WTC11 (cell line): ENCODE measurements around the gene KIF5C. TPM values are rescaled to one million over a fixed set of nuclear protein-coding genes. Genes with fewer than 3 reads are reported as not detected.

Experiments used
- ATAC-seq: fragments of 200-7000 bp; cut with Tn5 transposase; 2 replicates; pipeline ENCODE4 v1.10.0; 2021; ENCODE audit warnings: mild to moderate bottlenecking, moderate library complexity
- CTCF ChIA-PET: fragments of 300-600 bp; sonication (Branson Sonifier 250); formaldehyde crosslinking; loops from one replicate; lab custom pipeline; 2021; ENCODE audit warnings: antibody characterized with exemption; lab: Charles Lee
- POLR2A ChIA-PET: fragments of 350-600 bp; sonication (Branson Sonifier 250); formaldehyde crosslinking; loops from one replicate; lab custom pipeline; 2021; ENCODE audit warnings: antibody characterized with exemption; lab: Charles Lee
- DNase-seq: peaks from one replicate; pipeline ENCODE4 v3.0.0; 2021; ENCODE audit warnings: low spot score
- H3K27ac Mint-ChIP-seq: 2 replicates; pipeline ENCODE4 v1.8.0; 2021; ENCODE audit warnings: mixed read lengths
- H3K27me3 Mint-ChIP-seq: 2 replicates; pipeline ENCODE4 v1.8.0; 2021; ENCODE audit warnings: low read depth, mild to moderate bottlenecking, moderate library complexity, mixed read lengths
- H3K36me3 Mint-ChIP-seq: 2 replicates; pipeline ENCODE4 v1.8.0; 2021; ENCODE audit warnings: mixed read lengths
- H3K4me1 Mint-ChIP-seq: 2 replicates; pipeline ENCODE4 v1.8.0; 2022; ENCODE audit warnings: mixed read lengths
- H3K4me3 Mint-ChIP-seq: 2 replicates; pipeline ENCODE4 v1.8.0; 2021; ENCODE audit warnings: mild to moderate bottlenecking, moderate library complexity, mixed read lengths
- H3K9me3 Mint-ChIP-seq: 2 replicates; pipeline ENCODE4 v1.8.0; 2021; ENCODE audit warnings: mixed read lengths
- AFF4 ChIP-seq: sonication (generic); formaldehyde crosslinking; IDR thresholded peaks from 2 replicates; pipeline ENCODE4 v1.8.1; 2023; ENCODE audit warnings: mild to moderate bottlenecking, missing genetic modification reagents, borderline replicate concordance
- ATF2 ChIP-seq: sonication (generic); formaldehyde crosslinking; IDR thresholded peaks from 2 replicates; pipeline ENCODE4 v1.8.1; 2022; ENCODE audit warnings: low read depth, missing genetic modification reagents, borderline replicate concordance
- CBFB ChIP-seq: sonication (generic); formaldehyde crosslinking; IDR thresholded peaks from 2 replicates; pipeline ENCODE4 v1.8.1; 2022; ENCODE audit warnings: mild to moderate bottlenecking, low read depth, missing genetic modification reagents
- CREM ChIP-seq: sonication (generic); formaldehyde crosslinking; IDR thresholded peaks from 2 replicates; pipeline ENCODE4 v1.8.1; 2022; ENCODE audit warnings: mild to moderate bottlenecking, missing genetic modification reagents, moderate library complexity
- E2F4 ChIP-seq: sonication (generic); formaldehyde crosslinking; IDR thresholded peaks from 2 replicates; pipeline ENCODE4 v1.8.1; 2022; ENCODE audit warnings: low read depth, mild to moderate bottlenecking, moderate library complexity, missing genetic modification reagents, borderline replicate concordance
- ELF4 ChIP-seq: sonication (generic); formaldehyde crosslinking; IDR thresholded peaks from 2 replicates; pipeline ENCODE4 v1.8.1; 2022; ENCODE audit warnings: low read depth, mild to moderate bottlenecking, moderate library complexity, missing genetic modification reagents
- EMX1 ChIP-seq: fragments of 250-450 bp; sonication (Bioruptor Pico); IDR thresholded peaks from 2 replicates; pipeline ENCODE4 v1.8.0; 2021; ENCODE audit warnings: mild to moderate bottlenecking
- FOXP1 ChIP-seq: sonication (generic); formaldehyde crosslinking; IDR thresholded peaks from 2 replicates; pipeline ENCODE4 v1.8.0; 2022; ENCODE audit warnings: missing genetic modification reagents, mild to moderate bottlenecking, moderate library complexity, borderline replicate concordance
- GRHL2 ChIP-seq: fragments of 250-450 bp; sonication (Bioruptor Pico); IDR thresholded peaks from 2 replicates; pipeline ENCODE4 v1.8.0; 2022; ENCODE audit warnings: mild to moderate bottlenecking, moderate library complexity; ENCODE audit not compliant: insufficient replicate concordance, severe bottlenecking
- HMGA2 ChIP-seq: fragments of 250-450 bp; sonication (Bioruptor Pico); IDR thresholded peaks from 2 replicates; pipeline ENCODE4 v1.4.0; 2021; ENCODE audit warnings: mild to moderate bottlenecking, moderate library complexity
- IRF2 ChIP-seq: sonication (generic); formaldehyde crosslinking; IDR thresholded peaks from 2 replicates; pipeline ENCODE4 v1.8.0; 2022; ENCODE audit warnings: low read depth, missing genetic modification reagents, borderline replicate concordance
- KAT7 ChIP-seq: sonication (generic); formaldehyde crosslinking; IDR thresholded peaks from 2 replicates; pipeline ENCODE4 v1.8.1; 2023; ENCODE audit warnings: missing genetic modification reagents, mild to moderate bottlenecking, borderline replicate concordance
- MXD4 ChIP-seq: fragments of 250-450 bp; sonication (Bioruptor Pico); IDR thresholded peaks from 2 replicates; pipeline ENCODE4 v1.8.0; 2021; ENCODE audit warnings: mild to moderate bottlenecking, moderate library complexity, borderline replicate concordance
- MYBL2 ChIP-seq: sonication (generic); formaldehyde crosslinking; IDR thresholded peaks from 2 replicates; pipeline ENCODE4 v1.8.1; 2023; ENCODE audit warnings: mild to moderate bottlenecking, moderate library complexity, missing genetic modification reagents
- NR1H2 ChIP-seq: sonication (generic); formaldehyde crosslinking; IDR thresholded peaks from 2 replicates; pipeline ENCODE4 v1.9.0; 2021; ENCODE audit warnings: mild to moderate bottlenecking, moderate library complexity, missing genetic modification reagents
- NR2C2 ChIP-seq: sonication (generic); formaldehyde crosslinking; IDR thresholded peaks from 2 replicates; pipeline ENCODE4 v1.8.0; 2022; ENCODE audit warnings: mild to moderate bottlenecking, missing genetic modification reagents
- PRRX2 ChIP-seq: fragments of 250-450 bp; sonication (Bioruptor Pico); IDR thresholded peaks from 2 replicates; pipeline ENCODE4 v1.8.0; 2021; ENCODE audit warnings: mild to moderate bottlenecking
- SP1 ChIP-seq: sonication (generic); formaldehyde crosslinking; conservative IDR thresholded peaks from 2 replicates; pipeline ENCODE4 v1.8.1; 2022; ENCODE audit warnings: missing genetic modification reagents
- USF1 ChIP-seq: sonication (generic); formaldehyde crosslinking; IDR thresholded peaks from 2 replicates; pipeline ENCODE4 v1.8.0; 2022; ENCODE audit warnings: mild to moderate bottlenecking, missing genetic modification reagents
- USF2 ChIP-seq: sonication (generic); formaldehyde crosslinking; IDR thresholded peaks from 2 replicates; pipeline ENCODE4 v1.8.1; 2023; ENCODE audit warnings: mild to moderate bottlenecking, missing genetic modification reagents, moderate library complexity
- ZMAT4 ChIP-seq: fragments of 250-450 bp; sonication (Bioruptor Pico); IDR thresholded peaks from 2 replicates; pipeline ENCODE4 v1.9.0; 2021; ENCODE audit warnings: mild to moderate bottlenecking
- ZNF121 ChIP-seq: sonication (generic); formaldehyde crosslinking; IDR thresholded peaks from 2 replicates; pipeline ENCODE4 v1.8.0; 2023; ENCODE audit warnings: missing genetic modification reagents
- ZNF219 ChIP-seq: sonication (generic); formaldehyde crosslinking; IDR thresholded peaks from 2 replicates; pipeline ENCODE4 v1.8.0; 2023; ENCODE audit warnings: missing genetic modification reagents, mild to moderate bottlenecking, borderline replicate concordance
- ZNF232 ChIP-seq: sonication (generic); formaldehyde crosslinking; IDR thresholded peaks from 2 replicates; pipeline ENCODE4 v1.8.0; 2022; ENCODE audit warnings: mild to moderate bottlenecking, missing genetic modification reagents
- ZNF317 ChIP-seq: sonication (generic); formaldehyde crosslinking; IDR thresholded peaks from 2 replicates; pipeline ENCODE4 v1.8.1; 2023; ENCODE audit warnings: low read depth, mild to moderate bottlenecking, moderate library complexity, missing genetic modification reagents, borderline replicate concordance
- ZNF416 ChIP-seq: fragments of 250-450 bp; sonication (Bioruptor Pico); IDR thresholded peaks from 2 replicates; pipeline ENCODE4 v1.9.0; 2021; ENCODE audit warnings: mild to moderate bottlenecking, inconsistent platforms
- ZNF423 ChIP-seq: fragments of 250-450 bp; sonication (Bioruptor Pico); IDR thresholded peaks from 2 replicates; pipeline ENCODE4 v2.1.2; 2022; ENCODE audit warnings: mild to moderate bottlenecking, moderate library complexity
- total RNA-seq: library from RNA; stranded (reverse); gene quantifications from 3 replicates; pipeline ENCODE4 v1.2.3, GENCODE V29; 2021

The KIF5C gene
- total RNA-seq, 1 experiment from 2014 or later: 73.5 TPM

DNA sequence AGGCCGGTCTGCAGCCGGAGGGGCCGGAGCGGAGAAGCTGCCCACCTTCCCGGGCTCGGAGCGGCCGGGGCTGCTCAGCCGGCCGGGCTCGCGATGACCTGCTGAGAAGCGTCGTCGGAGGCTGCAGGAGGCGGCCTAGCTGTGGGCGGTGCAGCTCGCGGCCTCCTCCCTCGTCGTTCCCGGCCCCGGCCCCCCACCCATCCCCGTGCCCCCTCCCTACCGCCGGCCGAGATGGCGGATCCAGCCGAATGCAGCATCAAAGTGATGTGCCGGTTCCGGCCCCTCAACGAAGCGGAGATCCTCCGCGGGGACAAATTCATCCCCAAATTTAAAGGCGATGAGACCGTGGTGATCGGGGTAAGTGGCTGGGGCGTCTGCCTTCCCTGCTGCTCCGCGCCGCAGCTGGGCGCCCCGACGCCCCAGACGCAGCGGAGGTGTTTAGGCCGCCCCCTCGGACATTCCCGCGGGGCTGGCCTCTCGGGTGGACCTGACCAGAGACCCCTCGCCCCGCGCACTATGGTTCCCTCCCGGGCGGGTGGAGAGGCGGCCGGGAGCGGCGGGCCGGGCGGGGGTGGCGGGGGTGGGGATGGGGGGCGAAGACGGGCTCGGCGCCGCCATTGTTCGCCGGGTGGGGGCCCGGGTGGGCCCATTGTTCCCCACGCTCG is 492 bp downstream of the KIF5C start:
- Mint-ChIP-seq H3K27ac (no peak overlapping the region), H3K27me3 (peaks cover 27% of the 10 kb centered on the region), H3K4me3 (peak overlapping the region; percentile 92), H3K9me3 (peaks cover 21% of the 10 kb centered on the region), H3K4me1 (peaks cover 13% of the 10 kb centered on the region), H3K36me3 (peaks cover 6% of the 10 kb centered on the region)
- DNase-seq (no peak), ATAC-seq (peak; percentile 12)
- ChIA-PET CTCF (no interaction called here), POLR2A (interaction anchor here (1.0 kb wide), 1 partner anchor 61 kb away, joined by 4 read pairs; no protein-coding TSS in a partner anchor)
- TF ChIP-seq SP1 (CRISPR knock-in tag) (no peak), ZNF317 (CRISPR knock-in tag) (no peak), E2F4 (CRISPR knock-in tag) (no peak), FOXP1 (CRISPR knock-in tag) (no peak), NR1H2 (CRISPR knock-in tag) (no peak)

DNA sequence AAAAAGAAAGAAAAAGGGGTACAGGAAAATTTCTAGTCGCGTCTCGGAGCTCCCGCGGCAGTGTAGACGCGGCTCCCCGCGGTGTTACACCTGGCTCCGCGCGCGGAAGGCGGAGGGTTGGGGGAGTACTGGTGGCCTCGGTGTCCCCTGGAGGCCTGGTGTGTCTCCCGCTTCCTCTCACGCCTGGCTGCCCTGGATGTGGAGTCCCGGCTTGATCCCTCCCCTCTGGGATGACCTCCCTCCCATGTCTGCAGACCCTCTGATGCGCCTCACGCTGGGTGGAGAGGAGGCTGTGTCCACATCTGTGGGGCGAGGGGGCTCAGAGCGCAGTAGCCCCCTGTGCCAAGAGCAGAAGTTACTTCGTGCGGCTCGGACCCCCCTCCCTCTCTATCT is 1.2 kb downstream of the KIF5C start:
- ChIA-PET POLR2A (interaction anchor here (0.6 kb wide), 1 partner anchor 22 kb away, joined by 4 read pairs; no protein-coding TSS in a partner anchor), CTCF (interaction anchor here (0.6 to 1.8 kb wide), 3 partner anchors 31 to 165 kb away, joined by 3 to 13 read pairs (median 3); no protein-coding TSS in a partner anchor)
- Mint-ChIP-seq H3K4me1 (peaks cover 20% of the 10 kb centered on the region), H3K4me3 (peak overlapping the region; percentile 92), H3K27ac (no peak overlapping the region; the same call in 1 of the 2 replicates), H3K9me3 (peaks cover 27% of the 10 kb centered on the region), H3K27me3 (peaks cover 27% of the 10 kb centered on the region), H3K36me3 (peaks cover 6% of the 10 kb centered on the region)
- DNase-seq: peak; percentile 40
- ATAC-seq: peak; percentile 43
- TF ChIP-seq FOXP1 (CRISPR knock-in tag): 0 out of 2 replicates have a peak, but pooled peaks have one; percentile 19
- TF ChIP-seq USF2 (CRISPR knock-in tag): no peak
- no peak for TF ChIP-seq ZNF416 (CRISPR knock-in tag)
- peak; percentile 58; the same call in 1 of the 2 replicates for TF ChIP-seq ZNF232
- no peak for TF ChIP-seq ELF4 (CRISPR knock-in tag)
- TF ChIP-seq ZNF423 (CRISPR knock-in tag): no peak
- TF ChIP-seq CREM: no peak
- no peak for TF ChIP-seq USF1 (CRISPR knock-in tag)
- 0 out of 2 replicates have a peak, but pooled peaks have one; percentile 18 for TF ChIP-seq MYBL2 (CRISPR knock-in tag)
- TF ChIP-seq ZNF121 (CRISPR knock-in tag): no peak
- TF ChIP-seq ZNF219 (CRISPR knock-in tag): no peak
- no peak for TF ChIP-seq NR2C2
- no peak for TF ChIP-seq HMGA2 (CRISPR knock-in tag)
- TF ChIP-seq GRHL2 (CRISPR knock-in tag): no peak
- TF ChIP-seq KAT7: no peak
- no peak for TF ChIP-seq ZMAT4 (CRISPR knock-in tag)
- TF ChIP-seq ATF2 (CRISPR knock-in tag): no peak
- TF ChIP-seq CBFB (CRISPR knock-in tag): no peak
- no peak for TF ChIP-seq PRRX2 (CRISPR knock-in tag)
- TF ChIP-seq IRF2: no peak
- no peak for TF ChIP-seq EMX1 (CRISPR knock-in tag)
- no peak for TF ChIP-seq SP1 (CRISPR knock-in tag)
- no peak for TF ChIP-seq MXD4 (CRISPR knock-in tag)
- TF ChIP-seq AFF4 (CRISPR knock-in tag): no peak
